ENCODE data around the gene ARHGEF6. TPM values are rescaled to one million over a fixed set of nuclear protein-coding genes. Genes with fewer than 3 reads are reported as not detected.

Gene ARHGEF6
- total and polyA plus RNA-seq, 10 donors, result 13.1 to 70.1 (median 55.8) TPM

DNA sequence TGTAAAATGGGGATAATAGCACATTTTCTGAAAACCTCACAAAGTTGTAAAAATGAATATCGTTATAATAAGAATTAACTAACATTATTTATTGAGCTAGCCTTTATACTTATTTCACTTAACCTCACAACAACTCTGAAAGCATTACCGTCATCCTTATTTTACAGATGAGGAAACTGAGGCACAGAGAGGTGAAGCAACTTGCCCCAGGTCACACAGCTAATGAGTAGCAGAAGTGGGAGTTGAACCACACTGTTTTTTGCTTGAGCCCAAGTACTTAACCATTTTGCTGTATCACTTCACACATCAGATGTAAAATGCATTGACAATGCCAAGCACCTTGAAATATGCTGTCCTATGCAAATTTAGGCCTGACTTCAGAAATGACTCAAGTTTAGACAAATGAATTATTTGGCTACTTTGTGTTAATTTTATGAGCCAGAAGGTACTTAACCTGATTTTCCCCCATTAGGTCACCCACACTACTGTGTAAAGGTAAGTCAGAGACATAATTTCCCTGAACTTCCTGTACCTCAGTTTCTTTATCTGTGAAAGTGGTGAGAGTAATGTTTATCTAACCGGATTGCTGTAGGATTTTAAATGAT is 109.6 kb downstream of the ARHGEF6 start:
- Histone ChIP-seq H3K4me3 (no peak overlapping the region), H3K27me3 (replicated peaks in 1 of 7) (no peaks in the 10 kb centered on the region), H3K27ac (peak overlapping the region in 1 of 8 donors; percentile 16), H3K36me3 (peaks cover 0 to 99% (median 39%) of the 10 kb centered on the region in 6 donors), H3K4me1 (peaks cover 0 to 4% (median 0%) of the 10 kb centered on the region in 6 donors), H3K9me3 (no peaks in the 10 kb centered on the region)
- TF ChIP-seq CTCF (IDR thresholded peaks at IDR 0.05 in 8 of 11, conservative IDR thresholded peaks at IDR 0.05 in 3 of 11), result no peak
- TF ChIP-seq POLR2A (IDR thresholded peaks at IDR 0.05), result no peak
- TF ChIP-seq POLR2AphosphoS5 (IDR thresholded peaks at IDR 0.05), result no peak
- DNase-seq, result no peak
- intact Hi-C loops (cut with DNase I; ENCODE audit: low total_unique reads), result no loop called here
- WGBS, 5 donors, result 73 to 96% (median 87%) methylated on average over 3 of the region's 3 CpGs

- peaks cover 0 to 89% (median 42%) of the 10 kb centered on the region in 6 donors for H3K36me3 ChIP-seq
Measured at GRCh38 chrX:136667446-136668168, 113.1 kb downstream of the ARHGEF6 start.

GRCh38 chrX:136666088-136666487 is 114.6 kb downstream of the ARHGEF6 start:
- peaks cover 0 to 74% (median 35%) of the 10 kb centered on the region in 6 donors for H3K36me3 ChIP-seq
- intact Hi-C loops (cut with DNase I; ENCODE audit: low total_unique reads), result no loop called here

More at GRCh38 chrX:136667446-136668168, 113.1 kb downstream of the ARHGEF6 start:
- intact Hi-C loops (cut with DNase I; ENCODE audit: low total_unique reads), result no loop called here
- DNase-seq, result no peak
- TF ChIP-seq POLR2AphosphoS5 (IDR thresholded peaks at IDR 0.05) (no peak), POLR2A (IDR thresholded peaks at IDR 0.05) (no peak), CTCF (IDR thresholded peaks at IDR 0.05 in 8 of 11, conservative IDR thresholded peaks at IDR 0.05 in 3 of 11) (no peak)
- Histone ChIP-seq H3K4me3 (no peak overlapping the region), H3K4me1 (peaks cover 0 to 13% (median 0%) of the 10 kb centered on the region in 6 donors), H3K27ac (peak overlapping the region in 1 of 8 donors; percentile 64), H3K9me3 (peaks cover 0 to 11% (median 4%) of the 10 kb centered on the region in 8 donors), H3K27me3 (replicated peaks in 1 of 7) (no peaks in the 10 kb centered on the region)
- WGBS, 5 donors, result 78 to 94% (median 91%) methylated on average over 10 of the region's 10 CpGs

More at GRCh38 chrX:136666088-136666487, 114.6 kb downstream of the ARHGEF6 start:
- peaks cover 0 to 11% (median 4%) of the 10 kb centered on the region in 8 donors for H3K9me3 ChIP-seq
- 24 to 65% (median 35%) methylated on average over 1 of the region's 1 CpG for WGBS, 5 donors
- H3K27me3 ChIP-seq (replicated peaks in 1 of 7), result no peaks in the 10 kb centered on the region
- TF ChIP-seq POLR2A (IDR thresholded peaks at IDR 0.05) (no peak), POLR2AphosphoS5 (IDR thresholded peaks at IDR 0.05) (no peak), CTCF (IDR thresholded peaks at IDR 0.05 in 8 of 11, conservative IDR thresholded peaks at IDR 0.05 in 3 of 11) (no peak)
- DNase-seq, result no peak
- peaks cover 0 to 13% (median 0%) of the 10 kb centered on the region in 6 donors for H3K4me1 ChIP-seq
- H3K27ac ChIP-seq, result peak overlapping the region in 4 of 8 donors; percentile 31 to 64 (median 52)
- H3K4me3 ChIP-seq, result no peak overlapping the region

Measured in spleen (tissue), 11 donors.